Stimulated activated naive B cell treated with anti-CD40 and anti-IgM and Interleukin-4, amounts not matched to agents 10 μg/mL and 1 μg/mL and 100 μg/mL, for 72 hours (primary cell): ENCODE measurements around the gene CD300H.

ENCODE experiments used
- ATAC-seq, 2 donors: fragments of 150-1000 bp; cut with Tn5 transposase; replicated peaks; 2 replicates each; pipeline ENCODE4 v1.10.0; 2021; ENCODE audit warnings: moderate library complexity in 1 of 2
- DNase-seq: peaks from one replicate; pipeline ENCODE4 v3.0.0; 2021
- H3K27ac Mint-ChIP-seq: one replicate; pipeline ENCODE4 v1.8.0; 2022; ENCODE audit warnings: mild to moderate bottlenecking, mixed read lengths
- H3K27me3 Mint-ChIP-seq, 2 donors: one replicate each; pipeline ENCODE4 v1.8.0; 2022; ENCODE audit warnings: mixed read lengths in 2 of 2
- H3K36me3 Mint-ChIP-seq, 2 donors: one replicate each; pipeline ENCODE4 v1.8.0; 2022; ENCODE audit warnings: mixed read lengths in 2 of 2, mild to moderate bottlenecking in 1 of 2
- H3K4me1 Mint-ChIP-seq, 2 donors: one replicate each; pipeline ENCODE4 v1.8.0; 2022; ENCODE audit warnings: mixed read lengths in 2 of 2, mild to moderate bottlenecking in 1 of 2
- H3K4me3 Mint-ChIP-seq, 2 donors: one replicate each; pipeline ENCODE4 v1.8.0; 2022; ENCODE audit warnings: mild to moderate bottlenecking in 2 of 2, mixed read lengths in 2 of 2, moderate library complexity in 1 of 2
- H3K9me3 Mint-ChIP-seq, 2 donors: one replicate each; pipeline ENCODE4 v1.8.0; 2022; ENCODE audit warnings: mixed read lengths in 2 of 2, mild to moderate bottlenecking in 1 of 2

Gene CD300H

GRCh38 chr17:74539281-74539820, 28.0 kb downstream of the CD300H start:
- Mint-ChIP-seq H3K4me3 (no peak overlapping the region), H3K27me3 (peaks cover 22 to 38% of the 10 kb centered on the region in 2 donors)

GRCh38 chr17:74536890-74537289, 30.4 kb downstream of the CD300H start:
- no peak overlapping the region for H3K27ac Mint-ChIP-seq
- H3K4me1 Mint-ChIP-seq = peaks cover 9 to 20% of the 10 kb centered on the region in 2 donors
- no peak overlapping the region for H3K4me3 Mint-ChIP-seq
- peaks cover 0 to 2% of the 10 kb centered on the region in 2 donors for H3K36me3 Mint-ChIP-seq
- no peak for DNase-seq
- no peak for ATAC-seq
- H3K9me3 Mint-ChIP-seq = no peaks in the 10 kb centered on the region
- peaks cover 28 to 31% of the 10 kb centered on the region in 2 donors for H3K27me3 Mint-ChIP-seq

More at GRCh38 chr17:74539281-74539820, 28.0 kb downstream of the CD300H start:
- no peak for DNase-seq
- Mint-ChIP-seq H3K36me3 (peaks cover 0 to 2% of the 10 kb centered on the region in 2 donors), H3K9me3 (no peaks in the 10 kb centered on the region), H3K27ac (peak overlapping the region; percentile 5), H3K4me1 (peaks cover 0 to 4% of the 10 kb centered on the region in 2 donors)
- ATAC-seq = no peak

GRCh38 chr17:74532115-74532514, 35.2 kb downstream of the CD300H start:
- ATAC-seq = peak; percentile 55 to 61
- Mint-ChIP-seq H3K27me3 (peaks cover 12 to 18% of the 10 kb centered on the region in 2 donors), H3K36me3 (peaks cover 2 to 5% of the 10 kb centered on the region in 2 donors), H3K27ac (peak overlapping the region; percentile 89), H3K4me3 (peak overlapping the region; percentile 81 to 82), H3K9me3 (no peaks in the 10 kb centered on the region), H3K4me1 (peaks cover 38 to 61% of the 10 kb centered on the region in 2 donors)
- peak; percentile 69 for DNase-seq

- H3K27me3 Mint-ChIP-seq = peaks cover 5 to 10% of the 10 kb centered on the region in 2 donors
- H3K9me3 Mint-ChIP-seq = no peaks in the 10 kb centered on the region
- DNase-seq (no peak), ATAC-seq (peak; percentile 19 to 23)
- peak within 1 kb of the TSS; percentile 81 to 82 for H3K4me3 Mint-ChIP-seq
- peaks cover 5 to 9% of the 10 kb centered on the region in 2 donors for H3K36me3 Mint-ChIP-seq
- peak within 1 kb of the TSS; percentile 89 for H3K27ac Mint-ChIP-seq
- H3K4me1 Mint-ChIP-seq = peaks cover 41 to 67% of the 10 kb centered on the region in 2 donors
Measured at GRCh38 chr17:74531231-74531761, 36.0 kb downstream of the CD300H start, which contains the start of gene CD300LB. TSS of gene CD300LB (minus strand) at chr17:74531475. CDS start at chr17:74531350, 125 bp downstream.

- Mint-ChIP-seq H3K36me3 (peaks cover 10% of the 10 kb centered on the region in 2 donors), H3K27ac (no peak overlapping the region), H3K9me3 (no peaks in the 10 kb centered on the region), H3K4me1 (peaks cover 41 to 69% of the 10 kb centered on the region in 2 donors), H3K27me3 (peaks cover 5 to 10% of the 10 kb centered on the region in 2 donors), H3K4me3 (peak overlapping the region; percentile 30 to 81)
- no peak for ATAC-seq
- DNase-seq = no peak
Measured at GRCh38 chr17:74530831-74531150, 36.5 kb downstream of the CD300H start.

- H3K36me3 Mint-ChIP-seq = peaks cover 18 to 19% of the 10 kb centered on the region in 2 donors
- peak overlapping the region; percentile 63 for H3K27ac Mint-ChIP-seq
- ATAC-seq (no peak), DNase-seq (no peak)
- H3K27me3 Mint-ChIP-seq = peaks cover 5 to 20% of the 10 kb centered on the region in 2 donors
- H3K9me3 Mint-ChIP-seq = no peaks in the 10 kb centered on the region
- peaks cover 48 to 85% of the 10 kb centered on the region in 2 donors for H3K4me1 Mint-ChIP-seq
- H3K4me3 Mint-ChIP-seq = peak overlapping the region; percentile 26 to 31
Measured at GRCh38 chr17:74529243-74529642, 38.1 kb downstream of the CD300H start.

- Mint-ChIP-seq H3K36me3 (peaks cover 21 to 23% of the 10 kb centered on the region in 2 donors), H3K27me3 (peaks cover 5 to 20% of the 10 kb centered on the region in 2 donors), H3K27ac (peak overlapping the region; percentile 90), H3K4me3 (peak overlapping the region; percentile 29 to 59), H3K4me1 (peaks cover 51 to 91% of the 10 kb centered on the region in 2 donors), H3K9me3 (peaks cover 0 to 3% of the 10 kb centered on the region in 2 donors)
- DNase-seq (peak; percentile 75), ATAC-seq (peak; percentile 92)
Measured at GRCh38 chr17:74528491-74529199, 38.7 kb downstream of the CD300H start.

GRCh38 chr17:74527756-74528155, 39.6 kb downstream of the CD300H start:
- H3K27ac Mint-ChIP-seq = no peak overlapping the region
- H3K36me3 Mint-ChIP-seq = peaks cover 29 to 31% of the 10 kb centered on the region in 2 donors
- H3K4me1 Mint-ChIP-seq = peaks cover 48 to 88% of the 10 kb centered on the region in 2 donors
- DNase-seq (no peak), ATAC-seq (no peak)
- H3K27me3 Mint-ChIP-seq = peaks cover 0 to 26% of the 10 kb centered on the region in 2 donors
- H3K9me3 Mint-ChIP-seq = peaks cover 5 to 10% of the 10 kb centered on the region in 2 donors
- H3K4me3 Mint-ChIP-seq = no peak overlapping the region

- peak overlapping the region; percentile 33 for H3K27ac Mint-ChIP-seq
- ATAC-seq (no peak), DNase-seq (no peak)
- peaks cover 0 to 26% of the 10 kb centered on the region in 2 donors for H3K27me3 Mint-ChIP-seq
- H3K4me1 Mint-ChIP-seq = peaks cover 46 to 88% of the 10 kb centered on the region in 2 donors
- H3K4me3 Mint-ChIP-seq = no peak overlapping the region
- peaks cover 36 to 37% of the 10 kb centered on the region in 2 donors for H3K36me3 Mint-ChIP-seq
- peaks cover 5 to 10% of the 10 kb centered on the region in 2 donors for H3K9me3 Mint-ChIP-seq
Measured at GRCh38 chr17:74527081-74527480, 40.2 kb downstream of the CD300H start.

GRCh38 chr17:74526681-74527080, 40.6 kb downstream of the CD300H start:
- DNase-seq = no peak
- Mint-ChIP-seq H3K4me3 (no peak overlapping the region), H3K27ac (peak overlapping the region; percentile 33), H3K27me3 (peaks cover 0 to 26% of the 10 kb centered on the region in 2 donors), H3K9me3 (peaks cover 5 to 10% of the 10 kb centered on the region in 2 donors), H3K4me1 (peaks cover 49 to 88% of the 10 kb centered on the region in 2 donors), H3K36me3 (peaks cover 38 to 41% of the 10 kb centered on the region in 2 donors)
- no peak for ATAC-seq

GRCh38 chr17:74525781-74526288, 41.5 kb downstream of the CD300H start:
- DNase-seq = no peak
- Mint-ChIP-seq H3K36me3 (peaks cover 42 to 47% of the 10 kb centered on the region in 2 donors), H3K4me3 (no peak overlapping the region), H3K27me3 (peaks cover 0 to 22% of the 10 kb centered on the region in 2 donors), H3K27ac (peak overlapping the region; percentile 53), H3K9me3 (peaks cover 6 to 12% of the 10 kb centered on the region in 2 donors), H3K4me1 (peaks cover 47 to 88% of the 10 kb centered on the region in 2 donors)
- ATAC-seq = no peak

GRCh38 chr17:74525465-74525725, 41.9 kb downstream of the CD300H start:
- Mint-ChIP-seq H3K36me3 (peaks cover 44 to 50% of the 10 kb centered on the region in 2 donors), H3K27me3 (peaks cover 0 to 20% of the 10 kb centered on the region in 2 donors), H3K4me1 (peaks cover 47 to 88% of the 10 kb centered on the region in 2 donors), H3K9me3 (peaks cover 7 to 13% of the 10 kb centered on the region in 2 donors), H3K27ac (no peak overlapping the region), H3K4me3 (no peak overlapping the region)
- no peak for ATAC-seq
- DNase-seq = no peak

GRCh38 chr17:74524653-74525464, 42.5 kb downstream of the CD300H start:
- DNase-seq (no peak), ATAC-seq (no peak)
- Mint-ChIP-seq H3K9me3 (peaks cover 7 to 13% of the 10 kb centered on the region in 2 donors), H3K36me3 (peaks cover 44 to 50% of the 10 kb centered on the region in 2 donors), H3K27ac (no peak overlapping the region), H3K4me1 (peaks cover 45 to 88% of the 10 kb centered on the region in 2 donors), H3K27me3 (peaks cover 0 to 17% of the 10 kb centered on the region in 2 donors), H3K4me3 (peak overlapping the region in 1 of 2 donors; percentile 12)

- peaks cover 0 to 17% of the 10 kb centered on the region in 2 donors for H3K27me3 Mint-ChIP-seq
- H3K9me3 Mint-ChIP-seq = peaks cover 12 to 13% of the 10 kb centered on the region in 2 donors
- no peak overlapping the region for H3K27ac Mint-ChIP-seq
- peaks cover 46 to 58% of the 10 kb centered on the region in 2 donors for H3K36me3 Mint-ChIP-seq
- H3K4me1 Mint-ChIP-seq = peaks cover 36 to 82% of the 10 kb centered on the region in 2 donors
- no peak for ATAC-seq
- no peak overlapping the region for H3K4me3 Mint-ChIP-seq
- no peak for DNase-seq
Measured at GRCh38 chr17:74523308-74523707, 44.0 kb downstream of the CD300H start.
